Neural crest cell (in vitro differentiated cells): ENCODE results near the gene CCL8. TPM values are rescaled to one million over a fixed set of nuclear protein-coding genes. Genes with fewer than 3 reads are reported as not detected.
A peak's percentile ranks its signal among the peaks of the same experiment; 100 is the strongest.

Experiments
- DNase-seq: peaks from one replicate; pipeline ENCODE4 v3.0.0; 2021; ENCODE audit warnings: low read depth, mixed read lengths, low spot score
- H3K27ac Mint-ChIP-seq: one replicate; pipeline ENCODE4 v1.8.0; 2021; ENCODE audit warnings: mild to moderate bottlenecking, mixed read lengths; ENCODE audit not compliant: unreplicated experiment
- H3K27me3 Mint-ChIP-seq: 2 replicates; pipeline ENCODE4 v1.8.0; 2021; ENCODE audit warnings: low read depth, mild to moderate bottlenecking, mixed read lengths
- H3K36me3 Mint-ChIP-seq: 2 replicates; pipeline ENCODE4 v1.8.0; 2021; ENCODE audit warnings: low read depth, mild to moderate bottlenecking, mixed read lengths
- H3K4me1 Mint-ChIP-seq: 2 replicates; pipeline ENCODE4 v1.8.0; 2021; ENCODE audit warnings: mixed read lengths
- H3K4me3 Mint-ChIP-seq: one replicate; pipeline ENCODE4 v1.8.0; 2021; ENCODE audit warnings: mild to moderate bottlenecking, mixed read lengths
- H3K9me3 Mint-ChIP-seq: 2 replicates; pipeline ENCODE4 v1.8.0; 2021; ENCODE audit warnings: mixed read lengths
- total RNA-seq: library from RNA; stranded (reverse); gene quantifications from 2 replicates; pipeline ENCODE4 v1.2.1, GENCODE V29; 2021
- TF ChIP-seq, protein P1 (sequence below): fragments of 200-600 bp; sonication (generic); conservative IDR thresholded peaks from 2 replicates; pipeline ENCODE4 v1.5.0; 2021; ENCODE audit warnings: antibody characterized with exemption, mild to moderate bottlenecking

The CCL8 gene
- total RNA-seq, 1 donor from 2014 or later, result not detected

DNA sequence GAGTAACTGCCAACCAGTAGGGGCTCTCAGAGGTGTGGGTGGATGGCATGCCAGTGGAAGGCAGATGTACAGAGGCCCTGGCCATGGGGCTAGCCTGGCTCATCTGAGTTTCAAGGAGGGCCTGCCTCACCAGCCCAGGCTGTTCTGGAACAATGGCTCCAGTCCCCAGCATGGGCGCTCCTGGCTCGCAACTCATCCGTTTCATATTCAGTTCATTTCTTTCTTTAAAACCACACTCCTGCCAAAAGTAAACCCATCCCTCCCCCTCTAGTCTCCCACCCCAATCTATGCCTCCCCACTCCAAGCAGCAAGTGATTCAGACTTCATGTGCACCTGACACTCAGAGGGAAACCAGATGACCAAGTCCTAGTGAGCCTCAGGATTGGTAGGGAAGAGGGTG lies 39.4 kb downstream of the CCL8 start:
- no peaks in the 10 kb centered on the region for H3K4me1 Mint-ChIP-seq
- peaks cover 42% of the 10 kb centered on the region for H3K27me3 Mint-ChIP-seq
- TF ChIP-seq, protein P1, sequence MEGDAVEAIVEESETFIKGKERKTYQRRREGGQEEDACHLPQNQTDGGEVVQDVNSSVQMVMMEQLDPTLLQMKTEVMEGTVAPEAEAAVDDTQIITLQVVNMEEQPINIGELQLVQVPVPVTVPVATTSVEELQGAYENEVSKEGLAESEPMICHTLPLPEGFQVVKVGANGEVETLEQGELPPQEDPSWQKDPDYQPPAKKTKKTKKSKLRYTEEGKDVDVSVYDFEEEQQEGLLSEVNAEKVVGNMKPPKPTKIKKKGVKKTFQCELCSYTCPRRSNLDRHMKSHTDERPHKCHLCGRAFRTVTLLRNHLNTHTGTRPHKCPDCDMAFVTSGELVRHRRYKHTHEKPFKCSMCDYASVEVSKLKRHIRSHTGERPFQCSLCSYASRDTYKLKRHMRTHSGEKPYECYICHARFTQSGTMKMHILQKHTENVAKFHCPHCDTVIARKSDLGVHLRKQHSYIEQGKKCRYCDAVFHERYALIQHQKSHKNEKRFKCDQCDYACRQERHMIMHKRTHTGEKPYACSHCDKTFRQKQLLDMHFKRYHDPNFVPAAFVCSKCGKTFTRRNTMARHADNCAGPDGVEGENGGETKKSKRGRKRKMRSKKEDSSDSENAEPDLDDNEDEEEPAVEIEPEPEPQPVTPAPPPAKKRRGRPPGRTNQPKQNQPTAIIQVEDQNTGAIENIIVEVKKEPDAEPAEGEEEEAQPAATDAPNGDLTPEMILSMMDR, result no peak
- H3K4me3 Mint-ChIP-seq, result no peak overlapping the region
- peak overlapping the region; percentile 62 for H3K27ac Mint-ChIP-seq
- peaks cover 2% of the 10 kb centered on the region for H3K36me3 Mint-ChIP-seq
- peaks cover 3% of the 10 kb centered on the region for H3K9me3 Mint-ChIP-seq
- DNase-seq, result no peak

DNA sequence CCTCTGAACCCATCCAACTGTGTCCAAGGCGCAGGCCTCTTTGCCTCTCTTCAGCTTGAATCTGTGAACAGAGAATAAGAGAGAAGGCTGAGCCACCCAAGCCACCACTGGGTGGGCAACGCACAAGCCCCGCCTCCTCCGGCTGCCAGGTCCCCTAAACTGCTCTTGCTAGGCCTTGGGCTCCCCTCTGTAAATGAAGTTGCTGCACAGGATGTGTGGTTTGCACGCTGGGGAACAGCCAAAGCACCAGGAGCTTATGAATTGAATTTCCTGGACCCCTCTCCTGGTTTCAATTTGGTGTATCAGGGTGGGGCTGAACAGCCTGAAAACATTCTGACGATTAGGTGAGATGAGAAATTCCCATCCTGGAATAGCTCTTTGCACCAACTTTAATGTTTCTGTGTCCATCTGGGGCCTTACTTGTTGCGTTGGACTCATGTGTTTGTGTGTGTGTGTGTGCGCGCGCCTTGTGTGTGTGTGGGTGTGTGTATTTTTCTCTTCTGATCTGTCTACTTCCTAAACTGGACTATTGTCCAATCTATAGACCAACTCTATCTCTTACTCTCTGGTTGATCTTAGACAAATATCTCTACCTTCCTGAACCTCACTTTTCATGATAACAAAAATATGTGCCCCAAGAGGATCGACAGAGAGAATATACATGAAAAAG lies 41.5 kb downstream of the CCL8 start:
- Mint-ChIP-seq H3K4me1 (no peaks in the 10 kb centered on the region), H3K27me3 (peaks cover 44% of the 10 kb centered on the region), H3K27ac (no peak overlapping the region), H3K9me3 (no peaks in the 10 kb centered on the region), H3K4me3 (no peak overlapping the region), H3K36me3 (no peaks in the 10 kb centered on the region)
- TF ChIP-seq, protein P1, result no peak
- DNase-seq, result no peak

DNA sequence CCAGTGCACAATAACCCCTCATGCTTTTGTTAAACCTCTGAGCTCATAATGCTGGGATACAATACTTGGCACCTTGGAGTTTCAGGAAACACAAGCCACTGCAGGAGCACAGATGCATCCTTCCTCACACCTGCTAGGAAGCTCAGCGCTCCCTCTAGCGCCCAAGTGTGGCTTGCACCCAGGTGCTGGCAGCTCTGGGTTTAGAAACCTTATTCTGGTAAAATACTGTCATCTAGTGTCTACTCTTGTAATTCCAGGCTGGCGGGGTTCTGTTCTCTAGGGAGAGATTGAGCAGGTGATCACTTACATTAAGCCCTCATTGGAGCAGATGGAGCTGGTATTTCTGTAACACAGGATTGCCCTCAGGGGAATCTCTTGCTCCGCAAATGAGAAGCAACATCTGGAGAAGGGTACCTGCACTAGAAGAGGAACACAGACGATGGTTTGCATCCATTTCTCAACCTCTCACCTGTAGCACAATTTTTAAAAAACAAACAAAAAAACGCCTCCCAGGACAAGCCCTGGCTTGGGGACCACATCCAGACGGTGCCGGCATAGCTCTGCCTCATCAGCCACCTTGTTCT lies 42.3 kb downstream of the CCL8 start:
- no peak overlapping the region for H3K4me3 Mint-ChIP-seq
- H3K27ac Mint-ChIP-seq, result no peak overlapping the region
- H3K4me1 Mint-ChIP-seq, result no peaks in the 10 kb centered on the region
- no peaks in the 10 kb centered on the region for H3K36me3 Mint-ChIP-seq
- no peaks in the 10 kb centered on the region for H3K9me3 Mint-ChIP-seq
- peaks cover 42% of the 10 kb centered on the region for H3K27me3 Mint-ChIP-seq
- DNase-seq, result peak; percentile 78
- TF ChIP-seq, protein P1, result peak; percentile 99

DNA sequence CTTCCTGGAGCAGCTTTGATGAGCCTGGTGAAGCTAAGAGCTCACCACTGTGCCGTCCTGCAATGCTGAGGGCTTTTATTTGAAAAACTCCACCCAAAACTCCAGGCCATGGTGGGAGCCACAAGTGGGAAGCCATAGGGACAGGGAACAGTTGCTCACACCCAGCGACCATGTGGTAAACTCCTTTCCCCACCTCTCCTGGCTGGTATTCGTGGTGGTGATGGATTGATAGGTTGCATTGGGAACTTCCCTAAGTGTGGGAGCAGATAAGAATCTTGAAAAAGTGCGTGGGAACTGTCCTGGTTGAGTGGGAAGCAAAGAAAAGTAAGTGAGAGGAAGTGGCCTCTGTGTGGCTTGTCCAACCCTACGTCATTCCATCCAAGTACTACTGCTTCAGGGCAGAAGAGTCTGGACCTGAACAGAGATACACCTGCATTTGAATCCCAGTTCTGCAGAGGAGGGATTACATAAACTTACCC lies 44.0 kb downstream of the CCL8 start, which contains the start of gene CCL1:
Gene CCL1 (minus strand): TSS at position 51 of the 479 bp plus-strand sequence. CDS start 72 bp downstream, outside the sequence.
- H3K4me1 Mint-ChIP-seq, result no peaks in the 10 kb centered on the region
- peaks cover 47% of the 10 kb centered on the region for H3K27me3 Mint-ChIP-seq
- no peak within 1 kb of the TSS for H3K4me3 Mint-ChIP-seq
- no peaks in the 10 kb centered on the region for H3K9me3 Mint-ChIP-seq
- no peak within 1 kb of the TSS for H3K27ac Mint-ChIP-seq
- no peaks in the 10 kb centered on the region for H3K36me3 Mint-ChIP-seq
- DNase-seq, result no peak
- TF ChIP-seq, protein P1, result no peak

DNA sequence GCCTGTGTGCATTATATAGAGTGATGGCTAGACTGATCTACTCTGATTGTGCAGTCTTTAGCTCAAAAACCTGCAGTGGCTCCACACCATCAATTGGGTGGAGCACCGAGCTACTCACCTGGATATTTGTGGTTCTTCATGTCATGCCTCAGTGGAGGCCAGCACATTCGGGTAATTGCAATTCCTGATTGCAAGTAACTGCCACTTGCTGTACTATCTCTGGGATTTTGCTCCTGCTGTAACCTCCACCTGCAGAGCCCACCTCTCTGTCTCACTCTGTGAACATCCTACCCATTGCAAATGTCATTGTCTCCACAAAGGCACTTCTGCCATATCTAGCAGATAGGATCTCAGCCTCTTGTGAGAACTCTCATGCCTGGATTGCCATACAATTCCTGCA lies 45.5 kb downstream of the CCL8 start:
- Mint-ChIP-seq H3K4me3 (no peak overlapping the region), H3K4me1 (no peaks in the 10 kb centered on the region), H3K36me3 (no peaks in the 10 kb centered on the region), H3K9me3 (no peaks in the 10 kb centered on the region), H3K27ac (no peak overlapping the region), H3K27me3 (peaks cover 42% of the 10 kb centered on the region)
- TF ChIP-seq, protein P1, result no peak
- DNase-seq, result no peak
